ENCODE data around the gene ZNF710. TPM values are rescaled to one million over a fixed set of nuclear protein-coding genes. Genes with fewer than 3 reads are reported as not detected.

The ZNF710 gene
- total RNA-seq (2021; ENCODE audit: unreplicated experiment) (10.0 TPM), Bru-seq, nascent RNA (percentile 60 among the genes with signal in this experiment), BruChase-seq, experiment 1, labeled RNA remaining after a 6-hour chase (percentile 50 among the genes with signal in this experiment), BruChase-seq, experiment 2, labeled RNA remaining after a 2-hour chase (percentile 56 among the genes with signal in this experiment)
- polyA plus RNA-seq (2012) = 7.8 and 8.9 TPM in 2 replicates
- long read RNA-seq, partial matches to known transcripts = 0 of 2 reads
- long read RNA-seq, other reads (novel, unspliced or antisense) = 2 of 2 reads

- peak; percentile 23 for ATAC-seq
- no peak for DNase-seq (ENCODE audit: low read depth, low spot score)
- Histone ChIP-seq H2AFZ (ENCODE audit: low read depth, low read length, poor library complexity, severe bottlenecking) (peak within 1 kb of the TSS; percentile 16), H3K9me2 (ENCODE audit: insufficient read depth) (no peaks in the 10 kb centered on the region), H3K79me2 (ENCODE audit: insufficient read depth, low read length) (peaks cover 20% of the 10 kb centered on the region), H3K27me3 (ENCODE audit: insufficient read depth, low read length) (no peaks in the 10 kb centered on the region), H3K4me2 (ENCODE audit: low read length) (peak within 1 kb of the TSS; percentile 96), H3K36me3 (ENCODE audit: control insufficient read depth in 1 of 2, insufficient read depth in 2 of 2, low read length in 2 of 2) (no peaks in the 10 kb centered on the region), H4K20me1 (ENCODE audit: insufficient read depth) (no peaks in the 10 kb centered on the region), H3K9ac (ENCODE audit: low read length) (peak within 1 kb of the TSS; percentile 84), H3K9me3 (ENCODE audit: control insufficient read depth in 1 of 2, insufficient read depth in 1 of 2, low read depth in 1 of 2, low read length in 2 of 2) (no peaks in the 10 kb centered on the region), H3K27ac (ENCODE audit: low read depth, low read length) (peak within 1 kb of the TSS; percentile 68), H3K4me3 (replicated peaks in 1 of 2; ENCODE audit: low read depth in 1 of 2, low read length in 2 of 2) (peak within 1 kb of the TSS; percentile 66 to 73), H3K4me1 (ENCODE audit: control insufficient read depth in 1 of 2, insufficient read depth in 2 of 2, low read length in 2 of 2) (peaks cover 47 to 77% of the 10 kb centered on the region in 2 experiments)
- CTCF ChIA-PET = interaction anchor here (0.6 kb wide), 1 partner anchor 934 kb away, joined by 3 read pairs; no protein-coding TSS in a partner anchor
- RAD21 ChIA-PET (ENCODE audit: low non-redundant PET in 1 of 2, low total read pairs in 2 of 2, uncharacterized antibody in 2 of 2, unreplicated experiment in 2 of 2) = no interaction called here
- TF ChIP-seq CBX3 (IDR thresholded peaks at IDR 0.05; ENCODE audit: low read depth) (no peak), TCF7L2 (IDR thresholded peaks at IDR 0.05; ENCODE audit: borderline replicate concordance, extremely low read depth, insufficient read depth, insufficient read length) (peak; percentile 36), SP1 (IDR thresholded peaks at IDR 0.05; ENCODE audit: low read depth) (no peak), JUND (IDR thresholded peaks at IDR 0.05) (no peak), POLR2A (IDR thresholded peaks at IDR 0.05; ENCODE audit: borderline replicate concordance, extremely low read depth, insufficient read depth, insufficient read length) (peak; percentile 6), REST (IDR thresholded peaks at IDR 0.05; ENCODE audit: low read depth) (no peak)
- intact Hi-C loops (cut with micrococcal nuclease) = loop anchor here (5.0 kb wide), 1 partner anchor 71 kb away; no protein-coding TSS in a partner anchor
- no TSS peak for BruUV-seq (replicated peaks)
- POLR2A ChIA-PET = no interaction called here
Observed at GRCh38 chr15:90001062-90001682, at the start of gene ZNF710. Gene ZNF710, plus strand, starts transcription at chr15:90001324. Its CDS starts 65,814 bp downstream, at chr15:90067138.
